ENCODE results near the gene GPR119.
"Not testable (repeated sequence)": the region's sequence is repeated elsewhere in the genome, so short reads cannot be mapped to it uniquely, and the experiment has no call there.

GPR119 gene

DNA sequence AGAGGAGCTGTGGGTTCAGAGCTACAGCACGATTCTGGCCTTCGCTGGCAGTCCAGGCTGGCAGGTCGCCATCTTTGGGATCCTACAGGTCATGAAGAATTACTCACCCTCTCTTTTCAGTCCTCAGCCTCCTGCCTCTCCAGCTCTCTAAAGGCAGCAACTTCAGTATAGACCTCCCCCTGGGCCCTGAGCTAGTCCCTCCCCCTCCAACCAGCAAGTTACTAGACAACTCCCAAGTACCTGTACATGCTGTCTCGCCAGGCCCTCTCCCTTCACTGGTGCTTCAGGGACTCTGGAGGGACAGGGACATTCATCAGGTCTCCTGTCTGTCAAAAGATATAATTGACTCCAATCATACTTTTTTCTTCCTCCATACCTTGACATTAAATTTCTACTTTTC lies at the start of gene GPR119:
Gene GPR119, minus strand, starts transcription at position 155 of the 400 bp plus-strand sequence. CDS start 227 bp downstream, outside the sequence.
- no peak within 1 kb of the TSS for H3K4me3 ChIP-seq (ENCODE audit: low read length)
- no peak for DNase-seq (ENCODE audit: low read depth)
- TF ChIP-seq, protein P1, sequence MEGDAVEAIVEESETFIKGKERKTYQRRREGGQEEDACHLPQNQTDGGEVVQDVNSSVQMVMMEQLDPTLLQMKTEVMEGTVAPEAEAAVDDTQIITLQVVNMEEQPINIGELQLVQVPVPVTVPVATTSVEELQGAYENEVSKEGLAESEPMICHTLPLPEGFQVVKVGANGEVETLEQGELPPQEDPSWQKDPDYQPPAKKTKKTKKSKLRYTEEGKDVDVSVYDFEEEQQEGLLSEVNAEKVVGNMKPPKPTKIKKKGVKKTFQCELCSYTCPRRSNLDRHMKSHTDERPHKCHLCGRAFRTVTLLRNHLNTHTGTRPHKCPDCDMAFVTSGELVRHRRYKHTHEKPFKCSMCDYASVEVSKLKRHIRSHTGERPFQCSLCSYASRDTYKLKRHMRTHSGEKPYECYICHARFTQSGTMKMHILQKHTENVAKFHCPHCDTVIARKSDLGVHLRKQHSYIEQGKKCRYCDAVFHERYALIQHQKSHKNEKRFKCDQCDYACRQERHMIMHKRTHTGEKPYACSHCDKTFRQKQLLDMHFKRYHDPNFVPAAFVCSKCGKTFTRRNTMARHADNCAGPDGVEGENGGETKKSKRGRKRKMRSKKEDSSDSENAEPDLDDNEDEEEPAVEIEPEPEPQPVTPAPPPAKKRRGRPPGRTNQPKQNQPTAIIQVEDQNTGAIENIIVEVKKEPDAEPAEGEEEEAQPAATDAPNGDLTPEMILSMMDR (conservative IDR thresholded peaks at IDR 0.05; ENCODE audit: low read length): no peak

DNA sequence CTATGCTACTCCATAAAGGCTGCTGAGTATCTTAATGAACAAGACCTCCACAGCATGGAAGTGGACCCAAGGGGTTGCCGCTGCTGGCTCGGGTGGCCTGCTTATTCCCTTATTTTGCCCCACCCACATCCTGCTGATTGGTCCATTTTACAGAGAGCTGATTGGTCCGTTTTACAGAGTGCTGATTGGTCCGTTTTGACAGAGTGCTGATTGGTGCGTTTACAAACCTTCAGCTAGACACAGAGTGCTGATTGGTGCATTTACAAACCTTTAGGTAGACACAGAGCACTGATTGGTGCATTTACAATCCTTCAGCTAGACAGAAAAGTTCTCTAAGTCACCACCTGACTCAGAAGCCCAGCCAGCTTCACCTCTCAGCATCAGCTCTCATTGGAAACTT lies 43.8 kb upstream of the GPR119 start:
- H3K4me3 ChIP-seq (ENCODE audit: low read length); DNase-seq (ENCODE audit: low read depth): not testable (repeated sequence)

DNA sequence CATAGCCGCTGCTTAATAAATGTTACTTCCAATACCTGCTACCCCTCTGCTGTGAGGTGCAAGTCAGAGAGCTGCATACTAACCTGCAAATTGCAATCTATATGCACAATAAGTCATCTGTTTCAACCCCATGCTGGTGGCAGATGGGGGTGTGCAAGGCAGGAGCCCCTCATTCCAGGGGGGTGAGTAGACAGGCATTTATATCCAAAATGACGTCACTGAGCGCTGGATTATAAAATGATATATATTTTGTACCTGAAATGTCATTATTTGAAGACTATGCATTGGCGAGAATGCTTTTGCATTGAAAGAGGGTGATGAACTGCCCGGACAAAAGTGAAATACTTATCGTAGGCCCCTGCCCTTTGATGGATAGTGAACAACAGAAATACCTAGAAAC lies 41.1 kb upstream of the GPR119 start:
- TF ChIP-seq, protein P1 (conservative IDR thresholded peaks at IDR 0.05; ENCODE audit: low read length): no peak
- DNase-seq (ENCODE audit: low read depth): no peak
- no peak overlapping the region for H3K4me3 ChIP-seq (ENCODE audit: low read length)

DNA sequence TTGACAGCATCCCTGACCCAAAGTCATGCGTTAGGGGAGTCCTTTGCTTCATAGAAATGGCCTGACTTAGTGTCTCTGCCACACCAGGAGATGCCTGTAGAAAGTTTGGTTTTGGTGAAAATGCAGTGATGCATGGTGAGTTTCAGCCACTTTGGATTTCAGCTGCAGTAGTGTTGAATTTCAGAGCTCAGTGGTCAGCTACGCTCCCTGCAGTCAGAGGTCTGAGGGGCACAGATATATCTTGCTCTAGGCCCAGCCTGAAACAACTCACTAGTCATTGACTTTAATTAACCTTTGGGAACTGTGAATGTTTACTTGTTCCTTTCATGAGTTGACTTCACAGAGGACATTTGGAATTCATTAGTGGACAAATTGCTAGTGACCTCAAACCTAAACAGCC lies 33.8 kb upstream of the GPR119 start:
- TF ChIP-seq, protein P1 (conservative IDR thresholded peaks at IDR 0.05; ENCODE audit: low read length): no peak
- no peak for DNase-seq (ENCODE audit: low read depth)
- H3K4me3 ChIP-seq (ENCODE audit: low read length): no peak overlapping the region

DNA sequence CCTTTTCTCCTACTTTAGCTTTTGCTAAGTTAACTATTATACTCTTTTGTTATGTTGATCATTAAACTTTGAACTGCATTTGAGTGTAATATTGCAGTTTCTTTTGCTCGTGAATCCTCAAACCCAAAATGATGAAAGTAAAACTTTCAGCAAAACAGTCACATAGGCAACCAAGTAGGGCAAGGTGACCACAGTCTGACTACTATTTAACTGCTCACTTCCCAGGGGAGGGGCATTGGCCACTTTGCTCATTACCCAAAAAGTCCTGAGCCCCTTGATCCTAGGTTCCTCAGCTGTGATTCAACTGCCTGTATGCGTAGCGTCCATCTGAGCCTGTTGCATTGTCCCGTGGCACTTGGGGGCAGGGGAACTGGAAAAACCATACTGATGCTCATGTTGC lies 33.3 kb upstream of the GPR119 start:
- H3K4me3 ChIP-seq (ENCODE audit: low read length): no peak overlapping the region
- DNase-seq (ENCODE audit: low read depth): no peak
- TF ChIP-seq, protein P1 (conservative IDR thresholded peaks at IDR 0.05; ENCODE audit: low read length): no peak

DNA sequence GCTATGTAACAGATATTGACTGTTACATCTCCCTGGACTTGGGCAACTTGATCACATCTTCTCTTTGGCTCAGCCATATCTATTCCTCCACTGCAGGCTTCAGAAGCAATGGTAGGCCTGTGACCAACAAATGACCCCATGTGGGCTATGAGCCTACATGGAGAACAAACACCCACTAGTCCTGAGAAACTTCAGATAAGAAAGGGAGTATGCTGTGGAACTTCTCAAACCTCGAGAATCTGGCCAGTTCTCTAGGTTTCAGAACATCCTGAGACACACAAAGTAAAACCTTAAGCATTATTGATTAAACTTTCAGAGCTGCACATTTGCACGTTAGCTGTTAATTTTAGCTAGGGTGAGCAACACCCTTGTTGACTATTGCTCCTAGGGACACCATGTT lies 32.6 kb upstream of the GPR119 start:
- TF ChIP-seq, protein P1 (conservative IDR thresholded peaks at IDR 0.05; ENCODE audit: low read length): no peak
- no peak overlapping the region for H3K4me3 ChIP-seq (ENCODE audit: low read length)
- no peak for DNase-seq (ENCODE audit: low read depth)

DNA sequence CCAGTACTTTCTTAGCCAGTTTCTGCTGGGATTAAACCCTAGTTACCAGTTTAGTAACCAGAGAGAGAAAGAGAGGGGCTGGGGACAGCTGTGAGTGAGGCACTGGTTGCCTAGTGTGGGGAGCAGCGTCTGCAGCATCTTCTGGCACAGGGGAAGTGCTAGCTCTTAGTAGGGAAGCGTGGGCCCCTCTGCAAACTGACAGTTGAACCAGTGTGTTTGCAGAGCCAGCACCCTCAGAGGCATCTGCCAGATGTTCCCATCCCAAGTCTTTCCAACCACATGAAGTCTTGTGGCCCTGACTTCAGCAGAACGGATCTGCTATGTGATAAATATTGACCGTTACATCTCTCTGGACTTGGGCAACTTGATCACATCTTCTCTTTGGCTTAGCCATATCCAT lies 31.3 kb upstream of the GPR119 start:
- no peak for DNase-seq (ENCODE audit: low read depth)

More for the DNA sequence above, 31.3 kb upstream of the GPR119 start:
- no peak overlapping the region for H3K4me3 ChIP-seq (ENCODE audit: low read length)
- TF ChIP-seq, protein P1 (conservative IDR thresholded peaks at IDR 0.05; ENCODE audit: low read length): no peak
